H9 (cell line): ENCODE data around the gene BACE1-AS. TPM values are rescaled to one million over a fixed set of nuclear protein-coding genes. Genes with fewer than 3 reads are reported as not detected.

Source experiments
- DNase-seq: peaks from one replicate; pipeline ENCODE4 v3.0.0-alpha.2; 2017
- H2AFZ ChIP-seq: one replicate; pipeline ENCODE4 v1.6.1; 2013; ENCODE audit warnings: mild to moderate bottlenecking, low read length, control low read depth, moderate library complexity
- H2AK5ac ChIP-seq: 2 replicates; pipeline ENCODE4 v1.6.1; 2013; ENCODE audit warnings: low read length, control low read depth, mixed read lengths; ENCODE audit not compliant: insufficient read length
- H2BK120ac ChIP-seq: one replicate; pipeline ENCODE4 v1.6.1; 2013; ENCODE audit warnings: low read depth, mild to moderate bottlenecking, low read length, control low read depth, inconsistent platforms; ENCODE audit not compliant: poor library complexity, severe bottlenecking
- H2BK12ac ChIP-seq: 2 replicates; pipeline ENCODE4 v1.6.1; 2013; ENCODE audit warnings: low read length, control low read depth, mixed read lengths, low read depth; ENCODE audit not compliant: insufficient read length
- H2BK15ac ChIP-seq: 2 replicates; pipeline ENCODE4 v1.6.1; 2013; ENCODE audit warnings: low read depth, low read length, control low read depth
- H2BK20ac ChIP-seq: one replicate; pipeline ENCODE4 v1.6.1; 2013; ENCODE audit warnings: low read depth, mild to moderate bottlenecking, low read length, control low read depth, inconsistent platforms; ENCODE audit not compliant: poor library complexity, severe bottlenecking
- H2BK5ac ChIP-seq: 2 replicates; pipeline ENCODE4 v1.6.1; 2013; ENCODE audit warnings: low read length, control low read depth, mixed read lengths; ENCODE audit not compliant: insufficient read length
- H3K14ac ChIP-seq: 2 replicates; pipeline ENCODE4 v1.6.1; 2013; ENCODE audit warnings: low read length, control low read depth; ENCODE audit not compliant: insufficient read depth
- H3K18ac ChIP-seq: 2 replicates; pipeline ENCODE4 v1.6.1; 2013; ENCODE audit warnings: low read depth, mild to moderate bottlenecking, mixed read lengths, low read length, control low read depth; ENCODE audit not compliant: insufficient read length
- H3K23ac ChIP-seq: 2 replicates; pipeline ENCODE4 v1.6.1; 2013; ENCODE audit warnings: low read length, control low read depth, mixed read lengths, low read depth; ENCODE audit not compliant: insufficient read length
- H3K23me2 ChIP-seq: 2 replicates; pipeline ENCODE4 v1.6.1; 2013; ENCODE audit warnings: low read depth, mild to moderate bottlenecking, mixed read lengths, low read length, control low read depth; ENCODE audit not compliant: insufficient read length, poor library complexity, severe bottlenecking
- H3K27ac ChIP-seq: 2 replicates; pipeline ENCODE4 v1.5.1; 2013; ENCODE audit warnings: low read length, control low read depth, mixed read lengths, low read depth; ENCODE audit not compliant: insufficient read length
- H3K27me3 ChIP-seq: 2 replicates; pipeline ENCODE4 v1.6.1; 2013; ENCODE audit warnings: low read length, control low read depth, inconsistent platforms; ENCODE audit not compliant: insufficient read depth
- H3K4ac ChIP-seq: 2 replicates; pipeline ENCODE4 v1.6.1; 2013; ENCODE audit warnings: low read depth, mild to moderate bottlenecking, control low read depth, inconsistent platforms, low read length, moderate library complexity
- H3K4me1 ChIP-seq: 2 replicates; pipeline ENCODE4 v1.6.1; 2013; ENCODE audit warnings: low read length, control low read depth, inconsistent platforms; ENCODE audit not compliant: insufficient read depth
- H3K4me2 ChIP-seq: 2 replicates; pipeline ENCODE4 v1.6.1; 2013; ENCODE audit warnings: low read length, control low read depth, mixed read lengths; ENCODE audit not compliant: insufficient read length, insufficient read depth
- H3K56ac ChIP-seq: 2 replicates; pipeline ENCODE4 v1.6.1; 2013; ENCODE audit warnings: low read depth, mild to moderate bottlenecking, mixed read lengths, low read length, control low read depth; ENCODE audit not compliant: insufficient read length
- H3K79me1 ChIP-seq: 2 replicates; pipeline ENCODE4 v1.6.1; 2013; ENCODE audit warnings: low read depth, mild to moderate bottlenecking, moderate library complexity, low read length, control low read depth, inconsistent platforms; ENCODE audit not compliant: insufficient read depth, poor library complexity, severe bottlenecking
- H3K79me2 ChIP-seq: 2 replicates; pipeline ENCODE4 v1.6.1; 2013; ENCODE audit warnings: low read length, control low read depth, inconsistent platforms; ENCODE audit not compliant: insufficient read depth
- H3K9ac ChIP-seq: 2 replicates; pipeline ENCODE4 v1.6.1; 2013; ENCODE audit warnings: low read length, control low read depth, mixed read lengths; ENCODE audit not compliant: insufficient read length; ENCODE audit errors: extremely low read depth
- H3K9me3 ChIP-seq: one replicate; pipeline ENCODE4 v1.6.1; 2013; ENCODE audit warnings: low read depth, low read length, inconsistent platforms; ENCODE audit not compliant: control insufficient read depth
- H3T11ph ChIP-seq: one replicate; pipeline ENCODE4 v1.6.1; 2013; ENCODE audit warnings: mild to moderate bottlenecking, low read length, control low read depth, inconsistent platforms
- H4K20me1 ChIP-seq: one replicate; pipeline ENCODE4 v1.6.1; 2013; ENCODE audit not compliant: control insufficient read depth, insufficient read length, insufficient read depth
- H4K5ac ChIP-seq: 2 replicates; pipeline ENCODE4 v1.6.1; 2013; ENCODE audit warnings: low read depth, mild to moderate bottlenecking, mixed read lengths, low read length, control low read depth; ENCODE audit not compliant: insufficient read length
- H4K8ac ChIP-seq: replicated peaks from 2 replicates; pipeline ENCODE4 v1.6.1; 2013; ENCODE audit warnings: low read length, control low read depth, mixed read lengths, low read depth; ENCODE audit not compliant: insufficient read length
- H4K91ac ChIP-seq: 2 replicates; pipeline ENCODE4 v1.6.1; 2013; ENCODE audit warnings: low read depth, mild to moderate bottlenecking, moderate library complexity, mixed read lengths, low read length, control low read depth; ENCODE audit not compliant: insufficient read length
- H3K27ac Mint-ChIP-seq, 3 experiments: 2 replicates in 2 of 3; 3 replicates in 1 of 3; pipeline ENCODE4 v1.8.0; 2020 to 2021; ENCODE audit warnings: mixed read lengths in 3 of 3, mild to moderate bottlenecking in 1 of 3, moderate library complexity in 1 of 3
- H3K27me3 Mint-ChIP-seq: 2 replicates; pipeline ENCODE4 v1.8.0; 2021; ENCODE audit warnings: low read depth, mild to moderate bottlenecking, moderate library complexity, mixed read lengths
- H3K36me3 Mint-ChIP-seq, 3 experiments: 2 replicates in 2 of 3; 3 replicates in 1 of 3; pipeline ENCODE4 v1.8.0; 2020 to 2021; ENCODE audit warnings: low read depth in 3 of 3, mixed read lengths in 3 of 3; ENCODE audit not compliant: insufficient read depth in 1 of 3
- H3K4me1 Mint-ChIP-seq, 2 experiments: 2 replicates each; pipeline ENCODE4 v1.8.0; 2020; ENCODE audit warnings: mixed read lengths in 2 of 2
- H3K4me3 Mint-ChIP-seq, 2 experiments: 2 replicates in 1 of 2; 3 replicates in 1 of 2; pipeline ENCODE4 v1.8.0; 2020 to 2021; ENCODE audit warnings: mild to moderate bottlenecking in 2 of 2, mixed read lengths in 2 of 2, moderate library complexity in 1 of 2
- H3K9me3 Mint-ChIP-seq, 2 experiments: 2 replicates in 1 of 2; 3 replicates in 1 of 2; pipeline ENCODE4 v1.8.0; 2020; ENCODE audit warnings: mild to moderate bottlenecking in 2 of 2, mixed read lengths in 2 of 2, moderate library complexity in 1 of 2
- WGBS: extraction: QIAGEN DNeasy Blood & Tissue Kit; methylation state at CpG from one replicate; pipeline ENCODE4 v1.1.7; 2013; ENCODE audit warnings: missing lambda C conversion rate, low lambda C conversion rate, mixed read lengths; ENCODE audit not compliant: insufficient read length; ENCODE audit errors: extremely low coverage; 5-methylcytosine and 5-hydroxymethylcytosine counted together
- total RNA-seq: library from RNA; stranded (reverse); gene quantifications from 2 replicates; pipeline ENCODE4 v1.2.1, GENCODE V29; 2021
- TF ChIP-seq, protein P1 (sequence below): fragments of 200-600 bp; sonication (generic); conservative IDR thresholded peaks from 3 replicates; pipeline ENCODE4 v1.8.0; 2021; ENCODE audit warnings: antibody characterized with exemption, mild to moderate bottlenecking

Gene BACE1-AS
- total RNA-seq, 1 experiment from 2014 or later = 9.9 TPM

GRCh38 chr11:117287668-117288067 is 3.5 kb upstream of the BACE1-AS start:
- no peak overlapping the region for H3K9ac ChIP-seq
- H3K4me1 Mint-ChIP-seq = no peaks in the 10 kb centered on the region

More at GRCh38 chr11:117287668-117288067, 3.5 kb upstream of the BACE1-AS start:
- Histone ChIP-seq H3K4me2 (no peak overlapping the region), H3K56ac (no peak overlapping the region), H3K27ac (no peak overlapping the region), H4K5ac (no peak overlapping the region), H3K14ac (no peak overlapping the region), H3T11ph (no peak overlapping the region), H3K18ac (no peak overlapping the region), H3K23me2 (no peaks in the 10 kb centered on the region), H3K4ac (no peak overlapping the region), H3K79me2 (no peaks in the 10 kb centered on the region), H2BK12ac (no peak overlapping the region), H4K20me1 (no peaks in the 10 kb centered on the region), H2BK20ac (no peak overlapping the region), H3K23ac (no peak overlapping the region), H3K27me3 (no peaks in the 10 kb centered on the region), H3K9me3 (no peaks in the 10 kb centered on the region), H2AK5ac (no peak overlapping the region), H2BK5ac (no peak overlapping the region), H3K4me1 (no peaks in the 10 kb centered on the region), H4K8ac (no peak overlapping the region), H2AFZ (no peak overlapping the region), H3K79me1 (no peaks in the 10 kb centered on the region), H4K91ac (no peak overlapping the region), H2BK120ac (no peak overlapping the region), H2BK15ac (no peak overlapping the region)
- TF ChIP-seq, protein P1, sequence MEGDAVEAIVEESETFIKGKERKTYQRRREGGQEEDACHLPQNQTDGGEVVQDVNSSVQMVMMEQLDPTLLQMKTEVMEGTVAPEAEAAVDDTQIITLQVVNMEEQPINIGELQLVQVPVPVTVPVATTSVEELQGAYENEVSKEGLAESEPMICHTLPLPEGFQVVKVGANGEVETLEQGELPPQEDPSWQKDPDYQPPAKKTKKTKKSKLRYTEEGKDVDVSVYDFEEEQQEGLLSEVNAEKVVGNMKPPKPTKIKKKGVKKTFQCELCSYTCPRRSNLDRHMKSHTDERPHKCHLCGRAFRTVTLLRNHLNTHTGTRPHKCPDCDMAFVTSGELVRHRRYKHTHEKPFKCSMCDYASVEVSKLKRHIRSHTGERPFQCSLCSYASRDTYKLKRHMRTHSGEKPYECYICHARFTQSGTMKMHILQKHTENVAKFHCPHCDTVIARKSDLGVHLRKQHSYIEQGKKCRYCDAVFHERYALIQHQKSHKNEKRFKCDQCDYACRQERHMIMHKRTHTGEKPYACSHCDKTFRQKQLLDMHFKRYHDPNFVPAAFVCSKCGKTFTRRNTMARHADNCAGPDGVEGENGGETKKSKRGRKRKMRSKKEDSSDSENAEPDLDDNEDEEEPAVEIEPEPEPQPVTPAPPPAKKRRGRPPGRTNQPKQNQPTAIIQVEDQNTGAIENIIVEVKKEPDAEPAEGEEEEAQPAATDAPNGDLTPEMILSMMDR = no peak
- Mint-ChIP-seq H3K36me3 (peaks cover 20 to 72% (median 62%) of the 10 kb centered on the region in 3 experiments; a peak in 6 of 7 replicates), H3K27me3 (no peaks in the 10 kb centered on the region), H3K4me3 (no peak overlapping the region), H3K27ac (no peak overlapping the region), H3K9me3 (no peaks in the 10 kb centered on the region)
- WGBS = no CpG with 5 or more reads among the region's 3 CpGs
- DNase-seq = no peak
